Ovary (tissue), 3 donors: ENCODE results near the gene ANKRD52.

Experiments
- CTCF ChIP-seq, 3 donors: fragments of 450-650 bp in 2 of 3; fragments of 200-600 bp in 1 of 3; IDR thresholded peaks; one replicate each; pipeline versions ENCODE4 v1.5.1 to v1.8.0; 2016 to 2022; ENCODE audit warnings: antibody characterized with exemption in 3 of 3, mild to moderate bottlenecking in 1 of 3
- POLR2A ChIP-seq: fragments of 450-650 bp; IDR thresholded peaks from one replicate; pipeline ENCODE4 v1.6.1; 2017; ENCODE audit warnings: antibody characterized with exemption, mild to moderate bottlenecking, moderate library complexity
- donor health status: DM: no; HTN: no; CAD: no.

DNA sequence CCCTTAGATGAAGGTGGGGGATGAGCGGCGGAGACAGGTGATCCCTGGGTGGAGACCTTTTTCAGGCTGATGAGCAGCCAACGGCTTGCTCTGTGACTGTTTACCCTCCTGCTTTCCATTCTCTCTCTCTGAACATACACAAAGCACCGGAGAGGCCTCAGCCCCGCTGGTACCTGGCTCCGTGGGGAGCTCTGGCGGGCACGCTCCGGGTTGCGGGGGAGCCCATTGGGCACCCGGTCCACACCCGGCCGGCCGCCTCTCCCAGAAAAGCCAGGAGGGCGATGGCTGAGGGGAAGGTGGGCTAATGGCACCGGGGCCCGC, 69.4 kb downstream of the ANKRD52 start:
- TF ChIP-seq CTCF (IDR thresholded peaks at IDR 0.05) (no peak), POLR2A (no peak)
